ENCODE results near the gene KIRREL2. TPM values are rescaled to one million over a fixed set of nuclear protein-coding genes. Genes with fewer than 3 reads are reported as not detected.

KIRREL2 gene
- total and polyA plus RNA-seq, 9 of the 15 experiments (the other 6 are each of a cell fraction or from before 2014, with no cell fraction given) = 0.01 to 0.12 (median 0.09) TPM; not detected in 4

- TF ChIP-seq MAZ (CRISPR knock-in tag; conservative IDR thresholded peaks at IDR 0.05 in 1 of 2, IDR thresholded peaks at IDR 0.05 in 1 of 2) = peak in 1 of 2 experiments; percentile 36; a peak in 2 of 4 replicates
- TF ChIP-seq, protein P1, sequence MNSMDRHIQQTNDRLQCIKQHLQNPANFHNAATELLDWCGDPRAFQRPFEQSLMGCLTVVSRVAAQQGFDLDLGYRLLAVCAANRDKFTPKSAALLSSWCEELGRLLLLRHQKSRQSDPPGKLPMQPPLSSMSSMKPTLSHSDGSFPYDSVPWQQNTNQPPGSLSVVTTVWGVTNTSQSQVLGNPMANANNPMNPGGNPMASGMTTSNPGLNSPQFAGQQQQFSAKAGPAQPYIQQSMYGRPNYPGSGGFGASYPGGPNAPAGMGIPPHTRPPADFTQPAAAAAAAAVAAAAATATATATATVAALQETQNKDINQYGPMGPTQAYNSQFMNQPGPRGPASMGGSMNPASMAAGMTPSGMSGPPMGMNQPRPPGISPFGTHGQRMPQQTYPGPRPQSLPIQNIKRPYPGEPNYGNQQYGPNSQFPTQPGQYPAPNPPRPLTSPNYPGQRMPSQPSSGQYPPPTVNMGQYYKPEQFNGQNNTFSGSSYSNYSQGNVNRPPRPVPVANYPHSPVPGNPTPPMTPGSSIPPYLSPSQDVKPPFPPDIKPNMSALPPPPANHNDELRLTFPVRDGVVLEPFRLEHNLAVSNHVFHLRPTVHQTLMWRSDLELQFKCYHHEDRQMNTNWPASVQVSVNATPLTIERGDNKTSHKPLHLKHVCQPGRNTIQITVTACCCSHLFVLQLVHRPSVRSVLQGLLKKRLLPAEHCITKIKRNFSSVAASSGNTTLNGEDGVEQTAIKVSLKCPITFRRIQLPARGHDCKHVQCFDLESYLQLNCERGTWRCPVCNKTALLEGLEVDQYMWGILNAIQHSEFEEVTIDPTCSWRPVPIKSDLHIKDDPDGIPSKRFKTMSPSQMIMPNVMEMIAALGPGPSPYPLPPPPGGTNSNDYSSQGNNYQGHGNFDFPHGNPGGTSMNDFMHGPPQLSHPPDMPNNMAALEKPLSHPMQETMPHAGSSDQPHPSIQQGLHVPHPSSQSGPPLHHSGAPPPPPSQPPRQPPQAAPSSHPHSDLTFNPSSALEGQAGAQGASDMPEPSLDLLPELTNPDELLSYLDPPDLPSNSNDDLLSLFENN (IDR thresholded peaks at IDR 0.05; ENCODE audit: low read depth in 2 of 2, low read length in 2 of 2) = no peak
- peak; percentile 86 for TF ChIP-seq RBM22 (IDR thresholded peaks at IDR 0.05; ENCODE audit: low read depth, low read length, poor library complexity, severe bottlenecking)
- TF ChIP-seq E2F6 (IDR thresholded peaks at IDR 0.05; ENCODE audit: borderline replicate concordance in 1 of 2, extremely low read depth in 1 of 2, insufficient read depth in 1 of 2, insufficient read length in 1 of 2, low read depth in 1 of 2, low read length in 1 of 2, poor library complexity in 1 of 2, severe bottlenecking in 1 of 2) = peak; percentile 91 to 96
- TF ChIP-seq ZNF77 (CRISPR knock-in tag; IDR thresholded peaks at IDR 0.05) = no peak
- no peak for TF ChIP-seq ZNF740 (CRISPR knock-in tag; IDR thresholded peaks at IDR 0.05)
- no peak for TF ChIP-seq ZNF740 (tag; IDR thresholded peaks at IDR 0.05)
- TF ChIP-seq LARP7 (IDR thresholded peaks at IDR 0.05) = no peak
- TF ChIP-seq KLF1 (tag; IDR thresholded peaks at IDR 0.05) = no peak
- TF ChIP-seq, protein P2, sequence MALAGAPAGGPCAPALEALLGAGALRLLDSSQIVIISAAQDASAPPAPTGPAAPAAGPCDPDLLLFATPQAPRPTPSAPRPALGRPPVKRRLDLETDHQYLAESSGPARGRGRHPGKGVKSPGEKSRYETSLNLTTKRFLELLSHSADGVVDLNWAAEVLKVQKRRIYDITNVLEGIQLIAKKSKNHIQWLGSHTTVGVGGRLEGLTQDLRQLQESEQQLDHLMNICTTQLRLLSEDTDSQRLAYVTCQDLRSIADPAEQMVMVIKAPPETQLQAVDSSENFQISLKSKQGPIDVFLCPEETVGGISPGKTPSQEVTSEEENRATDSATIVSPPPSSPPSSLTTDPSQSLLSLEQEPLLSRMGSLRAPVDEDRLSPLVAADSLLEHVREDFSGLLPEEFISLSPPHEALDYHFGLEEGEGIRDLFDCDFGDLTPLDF (CRISPR knock-in tag; IDR thresholded peaks at IDR 0.05) = peak; percentile 58; the same call in 1 of the 2 replicates
- TF ChIP-seq TCF3 (CRISPR knock-in tag; IDR thresholded peaks at IDR 0.05) = no peak
- TF ChIP-seq SAP30 (IDR thresholded peaks at IDR 0.05; ENCODE audit: borderline replicate concordance, insufficient read depth, low read depth, low read length, poor library complexity, severe bottlenecking) = peak; percentile 5
- TF ChIP-seq TEAD4 (IDR thresholded peaks at IDR 0.05; ENCODE audit: low read length) = no peak
- TF ChIP-seq TEAD4 (CRISPR knock-in tag; IDR thresholded peaks at IDR 0.05; ENCODE audit: borderline replicate concordance) = no peak
- TF ChIP-seq, protein P3, sequence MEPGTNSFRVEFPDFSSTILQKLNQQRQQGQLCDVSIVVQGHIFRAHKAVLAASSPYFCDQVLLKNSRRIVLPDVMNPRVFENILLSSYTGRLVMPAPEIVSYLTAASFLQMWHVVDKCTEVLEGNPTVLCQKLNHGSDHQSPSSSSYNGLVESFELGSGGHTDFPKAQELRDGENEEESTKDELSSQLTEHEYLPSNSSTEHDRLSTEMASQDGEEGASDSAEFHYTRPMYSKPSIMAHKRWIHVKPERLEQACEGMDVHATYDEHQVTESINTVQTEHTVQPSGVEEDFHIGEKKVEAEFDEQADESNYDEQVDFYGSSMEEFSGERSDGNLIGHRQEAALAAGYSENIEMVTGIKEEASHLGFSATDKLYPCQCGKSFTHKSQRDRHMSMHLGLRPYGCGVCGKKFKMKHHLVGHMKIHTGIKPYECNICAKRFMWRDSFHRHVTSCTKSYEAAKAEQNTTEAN (CRISPR knock-in tag; IDR thresholded peaks at IDR 0.05) = no peak
- TF ChIP-seq DLX4 (CRISPR knock-in tag; IDR thresholded peaks at IDR 0.05) = no peak
- peak; percentile 98 for TF ChIP-seq HNRNPLL (IDR thresholded peaks at IDR 0.05; ENCODE audit: low read depth, low read length, poor library complexity, severe bottlenecking)
Measured at GRCh38 chr19:35869327-35870123, 12.8 kb downstream of the KIRREL2 start (continued).
